Activated B cell treated with CpG ODN at 0.5 μM for 24 hours (primary cell): ENCODE results near the gene CREB3L2. TPM values are rescaled to one million over a fixed set of nuclear protein-coding genes. Genes with fewer than 3 reads are reported as not detected.

Experiments
- ATAC-seq: fragments of 200-7000 bp; cut with Tn5 transposase; one replicate; pipeline ENCODE4 v1.10.0; 2021; ENCODE audit warnings: low read depth, mild to moderate bottlenecking, moderate library complexity
- CTCF ChIA-PET: fragments of 350-600 bp; sonication (Branson Sonifier 250); formaldehyde crosslinking; loops from one replicate; lab custom pipeline; 2021; ENCODE audit warnings: antibody characterized with exemption; lab: Charles Lee
- POLR2A ChIA-PET: fragments of 350-600 bp; sonication (Branson Sonifier 250); formaldehyde crosslinking; loops from one replicate; lab custom pipeline; 2021; ENCODE audit warnings: antibody characterized with exemption; lab: Charles Lee
- DNase-seq: peaks from one replicate; pipeline ENCODE4 v3.0.0; 2022
- H3K27ac Mint-ChIP-seq: one replicate; pipeline ENCODE4 v1.8.0; 2020; ENCODE audit warnings: mixed read lengths
- H3K27me3 Mint-ChIP-seq: one replicate; pipeline ENCODE4 v1.8.0; 2021; ENCODE audit warnings: mixed read lengths
- H3K36me3 Mint-ChIP-seq: one replicate; pipeline ENCODE4 v1.8.0; 2021; ENCODE audit warnings: low read depth, mixed read lengths
- H3K4me1 Mint-ChIP-seq: one replicate; pipeline ENCODE4 v1.8.0; 2021; ENCODE audit warnings: mixed read lengths
- H3K4me3 Mint-ChIP-seq: one replicate; pipeline ENCODE4 v1.8.0; 2020; ENCODE audit warnings: mild to moderate bottlenecking, mixed read lengths
- H3K9me3 Mint-ChIP-seq: one replicate; pipeline ENCODE4 v1.8.0; 2020; ENCODE audit warnings: mixed read lengths
- intact Hi-C: fragments of 100-400 bp; cut with micrococcal nuclease; formaldehyde crosslinking; loops from one replicate; pipeline ENCODE4 v1.15.1; 2024
- total RNA-seq: library from RNA; stranded (reverse); gene quantifications from 2 replicates; pipeline ENCODE4 v1.2.3, GENCODE V29; 2022
- TF ChIP-seq, protein P1 (sequence below): fragments of 200-600 bp; IDR thresholded peaks from one replicate; pipeline ENCODE4 v1.8.0; 2022; ENCODE audit warnings: antibody characterized with exemption, mild to moderate bottlenecking

Gene CREB3L2
- total RNA-seq, 1 donor from 2014 or later, result 21.7 TPM

DNA sequence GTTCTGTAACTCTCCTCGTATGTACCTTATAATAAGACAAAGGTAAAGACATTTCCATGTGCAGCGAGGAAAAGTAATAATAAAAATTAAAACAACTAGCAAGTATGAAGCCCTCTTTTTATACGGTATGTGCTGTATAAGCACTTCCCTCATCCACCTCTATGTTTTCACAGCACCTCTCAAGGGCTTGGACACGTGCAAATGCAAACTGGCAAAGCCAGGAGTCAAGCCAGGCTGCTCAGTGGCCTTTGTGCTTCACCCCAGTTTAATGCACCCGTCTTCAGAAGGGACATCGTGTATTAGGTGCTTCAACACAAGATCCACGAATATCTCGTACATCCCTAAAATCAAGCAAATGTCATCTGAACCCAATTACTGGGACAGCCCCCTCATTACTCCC is 153.8 kb downstream of the CREB3L2 start:
- DNase-seq, result no peak
- Mint-ChIP-seq H3K4me3 (no peak overlapping the region), H3K27me3 (peaks cover 47% of the 10 kb centered on the region), H3K27ac (no peak overlapping the region), H3K36me3 (no peaks in the 10 kb centered on the region), H3K4me1 (peaks cover 3% of the 10 kb centered on the region), H3K9me3 (no peaks in the 10 kb centered on the region)
- intact Hi-C loops, result no loop called here
- CTCF ChIA-PET, result no interaction called here
- POLR2A ChIA-PET, result no interaction called here
- no peak for ATAC-seq
- TF ChIP-seq, protein P1, sequence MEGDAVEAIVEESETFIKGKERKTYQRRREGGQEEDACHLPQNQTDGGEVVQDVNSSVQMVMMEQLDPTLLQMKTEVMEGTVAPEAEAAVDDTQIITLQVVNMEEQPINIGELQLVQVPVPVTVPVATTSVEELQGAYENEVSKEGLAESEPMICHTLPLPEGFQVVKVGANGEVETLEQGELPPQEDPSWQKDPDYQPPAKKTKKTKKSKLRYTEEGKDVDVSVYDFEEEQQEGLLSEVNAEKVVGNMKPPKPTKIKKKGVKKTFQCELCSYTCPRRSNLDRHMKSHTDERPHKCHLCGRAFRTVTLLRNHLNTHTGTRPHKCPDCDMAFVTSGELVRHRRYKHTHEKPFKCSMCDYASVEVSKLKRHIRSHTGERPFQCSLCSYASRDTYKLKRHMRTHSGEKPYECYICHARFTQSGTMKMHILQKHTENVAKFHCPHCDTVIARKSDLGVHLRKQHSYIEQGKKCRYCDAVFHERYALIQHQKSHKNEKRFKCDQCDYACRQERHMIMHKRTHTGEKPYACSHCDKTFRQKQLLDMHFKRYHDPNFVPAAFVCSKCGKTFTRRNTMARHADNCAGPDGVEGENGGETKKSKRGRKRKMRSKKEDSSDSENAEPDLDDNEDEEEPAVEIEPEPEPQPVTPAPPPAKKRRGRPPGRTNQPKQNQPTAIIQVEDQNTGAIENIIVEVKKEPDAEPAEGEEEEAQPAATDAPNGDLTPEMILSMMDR, result no peak

DNA sequence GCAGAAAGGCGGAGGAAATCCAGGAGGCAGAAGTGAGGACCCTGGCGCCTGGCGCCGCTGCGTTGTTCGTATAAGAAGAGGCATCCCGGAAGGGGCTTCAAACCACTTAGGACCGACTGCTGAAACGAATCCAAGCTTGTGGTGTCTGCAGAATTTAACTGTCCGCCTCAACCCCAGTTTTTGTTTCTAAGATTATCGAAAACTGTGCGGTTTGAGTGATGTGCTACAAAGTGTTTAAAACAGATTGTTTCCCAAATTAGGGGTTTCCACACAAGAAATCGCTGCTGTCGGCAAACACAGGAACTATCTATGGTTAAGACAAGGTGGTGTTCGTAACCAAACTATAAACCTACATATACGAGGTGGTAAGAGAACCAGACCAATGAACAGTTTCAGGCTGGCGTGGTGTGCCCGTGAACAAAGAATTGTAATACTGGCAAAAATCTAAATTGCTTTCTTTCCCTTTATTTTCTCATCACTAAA is 154.3 kb downstream of the CREB3L2 start:
- ChIA-PET CTCF (no interaction called here), POLR2A (no interaction called here)
- Mint-ChIP-seq H3K4me3 (no peak overlapping the region), H3K4me1 (peaks cover 3% of the 10 kb centered on the region), H3K27me3 (peaks cover 51% of the 10 kb centered on the region), H3K9me3 (no peaks in the 10 kb centered on the region), H3K27ac (no peak overlapping the region), H3K36me3 (no peaks in the 10 kb centered on the region)
- DNase-seq (no peak), ATAC-seq (no peak)
- TF ChIP-seq, protein P1, result no peak
- intact Hi-C loops, result no loop called here

DNA sequence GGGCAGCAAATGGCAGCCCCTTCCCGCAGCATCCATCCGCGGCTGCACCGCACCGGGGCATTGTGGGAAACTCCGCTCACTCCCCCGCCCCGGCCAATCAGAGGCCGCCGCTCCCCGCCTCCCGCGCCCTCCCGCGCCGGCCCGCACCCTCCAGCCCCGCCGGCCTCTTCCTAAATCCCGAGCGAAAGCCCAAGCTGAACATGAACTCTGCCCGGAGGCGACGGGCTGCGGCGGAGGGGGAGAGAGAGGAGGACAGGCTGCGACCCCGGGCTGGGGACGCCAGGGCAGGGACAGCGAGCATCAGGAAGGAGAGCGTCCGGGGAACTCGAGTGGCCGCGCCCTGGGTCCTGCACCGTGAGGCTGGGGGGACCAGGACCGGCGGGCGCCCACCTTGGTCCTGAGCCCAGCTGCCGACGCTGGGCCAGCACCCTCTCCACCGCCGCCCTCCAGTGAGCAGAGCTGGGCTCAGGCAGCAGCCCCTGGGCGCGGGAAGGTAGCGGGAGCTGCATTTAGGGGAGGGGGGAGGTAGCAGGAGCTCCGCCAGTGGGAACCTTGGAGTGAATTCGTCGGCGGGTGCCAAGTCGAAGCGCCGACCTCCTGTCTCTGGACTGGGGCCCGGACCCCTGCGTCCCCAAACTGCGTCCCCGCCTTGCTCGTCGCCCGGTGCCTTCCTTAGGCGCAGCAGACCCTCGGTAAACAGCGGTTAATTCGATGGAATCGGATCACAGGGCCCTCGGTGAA is 154.9 kb downstream of the CREB3L2 start, which contains the start of gene DGKI:
TSS of gene DGKI (minus strand) at position 148 of the 741 bp plus-strand sequence.
- Mint-ChIP-seq H3K27me3 (peaks cover 53% of the 10 kb centered on the region), H3K27ac (no peak within 1 kb of the TSS), H3K36me3 (no peaks in the 10 kb centered on the region), H3K4me3 (peak within 1 kb of the TSS; percentile 40), H3K9me3 (no peaks in the 10 kb centered on the region), H3K4me1 (peaks cover 3% of the 10 kb centered on the region)
- CTCF ChIA-PET, result no interaction called here
- TF ChIP-seq, protein P1, result no peak
- POLR2A ChIA-PET, result no interaction called here
- ATAC-seq, result no peak
- no peak for DNase-seq
- intact Hi-C loops, result no loop called here

DNA sequence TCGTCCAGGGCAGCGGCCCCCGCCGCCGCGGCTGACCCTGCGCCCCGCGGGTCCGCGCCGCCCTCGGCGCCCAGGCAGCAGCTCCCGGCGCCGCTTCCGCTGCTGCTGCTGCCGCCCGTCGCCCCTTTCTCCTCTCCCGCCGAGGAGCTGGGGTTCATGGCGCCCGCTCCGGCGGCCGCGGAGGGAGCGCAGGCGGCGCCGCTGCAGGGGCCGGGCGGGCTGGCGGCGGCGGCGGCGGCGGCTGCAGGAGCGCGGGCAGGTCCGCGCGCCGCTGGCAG is 155.4 kb downstream of the CREB3L2 start:
- Mint-ChIP-seq H3K4me1 (peaks cover 3% of the 10 kb centered on the region), H3K27ac (no peak overlapping the region), H3K4me3 (no peak overlapping the region), H3K27me3 (peaks cover 55% of the 10 kb centered on the region), H3K36me3 (no peaks in the 10 kb centered on the region), H3K9me3 (no peaks in the 10 kb centered on the region)
- CTCF ChIA-PET, result no interaction called here
- DNase-seq (no peak), ATAC-seq (no peak)
- intact Hi-C loops, result no loop called here
- TF ChIP-seq, protein P1, result no peak
- POLR2A ChIA-PET, result no interaction called here

DNA sequence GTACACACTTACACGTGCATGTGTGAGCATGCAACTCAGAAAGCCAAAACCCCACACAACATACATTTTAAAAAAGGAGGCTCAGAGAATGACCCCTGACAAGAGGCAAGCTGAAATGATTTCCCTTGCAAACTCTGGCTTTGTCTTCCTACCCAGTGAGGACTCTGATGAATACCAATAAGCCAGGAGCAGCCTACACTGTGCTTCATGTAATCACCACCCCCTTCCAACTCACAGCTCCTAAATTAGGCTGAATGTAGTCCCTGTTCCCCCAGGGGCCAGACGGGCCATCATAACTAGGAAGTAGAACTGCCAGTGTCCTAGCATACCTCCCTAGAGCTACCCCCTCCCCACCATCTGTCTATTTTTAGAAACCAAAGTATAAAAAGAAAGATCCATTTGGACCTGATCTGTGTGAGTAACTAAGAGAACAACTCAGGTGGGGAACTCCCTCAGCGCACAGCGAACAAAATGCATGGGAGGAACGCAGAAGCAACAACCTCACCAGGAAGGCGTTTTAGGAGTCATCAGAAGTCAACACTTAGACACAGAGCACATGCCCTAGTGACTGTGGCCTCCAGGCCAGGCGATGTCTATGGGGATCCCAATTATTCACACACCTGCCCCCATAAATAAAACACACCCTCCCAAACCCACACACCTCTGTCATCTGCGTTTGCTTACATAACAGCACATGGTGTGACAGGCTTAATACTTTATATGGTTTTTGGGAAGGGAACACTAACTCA is 157.0 kb downstream of the CREB3L2 start:
- no peak overlapping the region for H3K4me3 Mint-ChIP-seq
- TF ChIP-seq, protein P1, result no peak
- DNase-seq, result no peak
- H3K9me3 Mint-ChIP-seq, result no peaks in the 10 kb centered on the region
- ChIA-PET CTCF (no interaction called here), POLR2A (no interaction called here)
- intact Hi-C loops, result no loop called here
- no peak for ATAC-seq
- H3K27me3 Mint-ChIP-seq, result peaks cover 59% of the 10 kb centered on the region
- H3K36me3 Mint-ChIP-seq, result no peaks in the 10 kb centered on the region
- H3K4me1 Mint-ChIP-seq, result peaks cover 3% of the 10 kb centered on the region
- no peak overlapping the region for H3K27ac Mint-ChIP-seq
